Activated T-cell treated with anti-CD3 and anti-CD28 coated beads for 4 hours (primary cell): ENCODE results near the gene ARHGAP40.
"Not testable (repeated sequence)": the region's sequence is repeated elsewhere in the genome, so short reads cannot be mapped to it uniquely, and the experiment has no call there.

Experiments used
- DNase-seq: peaks from one replicate; pipeline ENCODE4 v3.0.0-alpha.2; 2020

Gene ARHGAP40

DNA sequence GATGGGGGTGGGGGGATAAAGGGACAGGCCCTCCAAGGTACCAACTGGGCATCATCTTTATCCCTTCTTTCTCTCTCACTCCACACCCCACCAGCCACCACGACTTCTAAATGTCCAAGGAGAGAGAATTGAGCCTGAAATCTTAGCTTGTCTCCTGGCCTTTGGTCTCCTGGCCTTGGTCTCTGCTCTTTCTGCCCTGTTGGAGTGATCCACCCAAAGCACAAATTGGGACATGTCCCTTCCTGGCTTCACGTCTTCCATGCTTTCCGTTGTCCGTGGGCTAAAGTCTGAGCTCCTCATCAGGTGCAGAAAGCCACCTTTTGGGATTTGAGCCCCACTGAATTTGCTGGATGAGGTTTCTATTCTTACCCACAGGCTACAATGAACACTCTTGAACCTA, 12.3 kb upstream of the ARHGAP40 start:
- DNase-seq: no peak

DNA sequence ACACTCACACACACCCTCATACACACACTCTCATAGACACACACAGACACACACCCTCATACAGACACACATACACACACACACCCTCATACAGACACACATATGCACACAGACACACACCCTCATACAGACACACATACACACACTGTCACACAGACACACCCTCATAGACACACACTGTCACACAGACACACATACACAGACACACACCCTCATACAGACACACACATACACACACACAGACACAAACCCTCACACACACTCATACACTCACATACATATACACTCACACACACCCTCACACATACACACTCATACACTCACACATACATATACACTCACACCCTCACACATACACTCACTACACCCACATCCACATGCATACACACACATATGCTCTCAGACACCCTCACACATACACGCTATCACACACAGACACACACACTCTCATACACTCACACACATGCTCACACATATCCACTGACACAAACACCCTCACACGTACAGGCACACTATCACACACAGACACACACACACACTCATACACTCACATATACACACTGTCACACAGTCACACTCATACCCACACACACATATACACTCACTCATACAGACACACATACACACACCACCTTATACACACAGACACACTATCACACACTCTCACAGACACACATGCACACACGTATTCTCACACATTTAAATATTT, 11.5 kb upstream of the ARHGAP40 start:
- no peak for DNase-seq

DNA sequence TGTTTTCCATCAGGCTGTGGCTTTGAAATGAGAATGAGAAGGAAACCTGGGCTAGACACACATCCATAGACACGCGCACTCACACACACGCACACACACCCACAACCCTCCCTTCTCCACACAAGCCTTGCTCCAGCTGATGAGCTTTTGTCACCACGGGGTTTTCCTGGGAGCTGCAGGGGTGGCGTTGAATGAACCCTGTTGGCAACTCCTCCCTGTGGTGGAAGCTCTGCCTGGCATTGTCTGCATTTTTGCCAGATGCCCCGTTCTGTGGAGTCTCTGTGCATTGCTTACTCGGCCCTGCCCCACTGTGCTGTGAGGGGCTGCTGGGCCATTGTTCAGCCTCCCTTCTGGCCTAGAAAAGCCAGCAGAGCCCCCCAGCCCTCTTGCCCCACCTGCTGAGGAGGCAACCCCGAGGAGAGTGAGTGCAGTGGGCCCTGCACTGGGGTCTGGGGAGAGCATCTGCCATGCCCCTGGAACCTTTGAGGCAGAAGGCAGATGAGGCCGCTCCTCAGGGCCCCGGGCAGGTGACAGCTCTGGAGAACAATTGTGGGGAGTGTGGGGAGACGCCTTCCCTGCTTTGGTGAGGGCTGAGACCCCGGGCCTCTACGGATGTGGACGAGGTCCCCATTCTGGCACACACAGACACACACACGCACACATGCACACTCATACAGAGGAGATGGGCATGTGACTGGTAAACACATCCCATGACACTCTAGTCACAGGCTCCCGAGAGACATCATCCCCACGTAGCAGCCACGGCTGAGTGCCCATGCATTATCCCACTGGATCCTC, 10.7 kb upstream of the ARHGAP40 start:
- no peak for DNase-seq

DNA sequence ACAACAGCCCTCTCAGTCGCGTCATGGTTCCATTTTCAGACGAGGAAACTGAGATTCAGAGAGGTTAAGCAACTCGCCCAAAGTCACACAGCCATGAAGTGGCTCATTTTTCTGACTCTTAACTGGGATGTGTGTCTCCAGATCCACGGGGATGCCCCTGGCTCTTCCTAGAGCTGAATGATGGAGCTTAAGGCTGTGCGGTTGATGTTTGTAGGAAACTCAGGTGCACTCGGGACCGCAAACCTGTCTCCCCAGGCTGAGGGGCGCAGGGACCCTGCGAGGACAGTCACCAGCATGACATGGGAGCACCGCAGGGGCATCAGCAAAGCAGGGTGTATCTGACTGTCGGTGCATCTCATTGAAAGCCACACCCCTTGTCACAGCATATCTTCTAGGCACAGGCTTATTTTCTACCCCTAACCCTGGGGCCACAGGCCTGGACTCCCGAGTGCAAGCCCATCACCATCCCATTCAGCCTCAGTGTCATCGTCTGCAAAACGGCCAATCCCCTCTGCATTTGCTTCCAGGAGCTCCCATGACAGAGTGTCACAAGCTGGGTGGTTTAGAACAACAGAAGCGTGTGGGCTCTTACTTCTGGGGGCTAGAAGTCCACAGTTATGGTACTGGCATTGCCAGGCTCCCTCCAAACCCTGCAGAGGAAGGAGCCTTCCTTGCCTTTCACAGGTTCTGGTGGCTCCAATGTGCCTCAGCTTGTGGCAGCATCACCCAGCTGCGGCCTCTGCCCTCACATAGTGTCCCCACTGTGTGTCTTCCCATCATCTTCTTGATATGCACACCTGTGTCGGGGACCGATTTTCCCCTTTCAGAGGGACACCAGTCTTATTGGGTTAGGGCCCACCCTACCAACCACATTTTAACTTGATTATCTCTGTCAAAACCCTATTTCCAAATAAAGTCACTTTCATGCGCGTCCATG, 9.9 kb upstream of the ARHGAP40 start:
- no peak for DNase-seq

DNA sequence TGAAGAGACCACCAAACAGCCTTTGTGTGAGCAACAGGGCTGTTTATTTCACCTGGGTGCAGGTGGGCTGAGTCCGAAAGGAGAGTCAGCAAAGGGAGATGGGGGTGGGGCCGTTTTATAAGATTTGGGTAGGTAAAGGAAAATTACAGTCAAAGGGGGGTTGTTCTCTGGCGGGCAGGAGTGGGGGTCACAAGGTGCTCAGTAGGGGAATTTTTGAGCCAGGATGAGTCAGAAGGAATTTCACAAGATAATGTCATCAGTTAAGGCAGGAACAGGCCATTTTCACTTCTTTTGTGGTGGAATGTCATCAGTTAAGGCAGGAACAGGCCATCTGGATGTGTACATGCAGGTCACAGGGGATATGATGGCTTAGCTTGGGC, 9.2 kb upstream of the ARHGAP40 start:
- not testable (repeated sequence) for DNase-seq

DNA sequence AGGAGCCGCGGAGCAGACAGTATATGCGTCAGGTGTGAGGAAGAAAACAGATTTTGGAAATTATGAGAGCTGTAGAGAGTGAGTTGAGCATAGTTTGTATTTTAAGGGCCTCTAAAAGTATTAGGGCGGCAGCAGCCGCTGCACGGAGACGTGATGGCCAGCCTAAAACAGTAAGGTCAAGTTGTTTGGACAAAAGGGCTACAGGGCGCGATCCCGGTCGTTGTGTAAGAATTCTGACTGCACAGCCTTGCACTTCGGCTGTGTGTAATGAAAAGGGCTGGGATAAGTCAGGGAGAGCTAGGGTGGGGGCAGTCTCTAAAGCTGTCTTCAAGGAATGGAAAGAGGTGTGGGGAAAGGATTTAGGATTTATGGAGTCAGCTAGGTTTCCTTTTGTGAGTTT, 7.3 kb upstream of the ARHGAP40 start:
- not testable (repeated sequence) for DNase-seq

DNA sequence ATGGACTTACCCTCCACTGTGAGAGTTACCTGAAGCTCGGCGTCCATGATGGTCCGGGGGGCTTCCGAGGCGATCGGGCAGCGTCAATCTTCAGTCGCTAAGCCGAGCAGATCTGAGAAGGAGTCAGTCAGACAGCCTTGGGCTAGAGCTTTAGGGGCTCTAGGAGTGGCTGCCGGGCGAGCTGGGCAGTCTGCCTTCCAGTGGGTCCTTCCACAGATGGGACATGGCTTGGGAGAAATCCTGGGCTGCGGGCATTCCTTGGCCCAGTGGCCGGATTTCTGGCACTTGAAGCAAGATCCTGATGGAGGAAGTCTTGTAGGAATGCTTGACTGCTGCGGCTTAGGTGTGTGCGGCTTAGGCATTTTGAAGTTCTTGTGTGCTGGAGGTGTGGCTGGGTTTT, 5.7 kb upstream of the ARHGAP40 start:
- DNase-seq: not testable (repeated sequence)

DNA sequence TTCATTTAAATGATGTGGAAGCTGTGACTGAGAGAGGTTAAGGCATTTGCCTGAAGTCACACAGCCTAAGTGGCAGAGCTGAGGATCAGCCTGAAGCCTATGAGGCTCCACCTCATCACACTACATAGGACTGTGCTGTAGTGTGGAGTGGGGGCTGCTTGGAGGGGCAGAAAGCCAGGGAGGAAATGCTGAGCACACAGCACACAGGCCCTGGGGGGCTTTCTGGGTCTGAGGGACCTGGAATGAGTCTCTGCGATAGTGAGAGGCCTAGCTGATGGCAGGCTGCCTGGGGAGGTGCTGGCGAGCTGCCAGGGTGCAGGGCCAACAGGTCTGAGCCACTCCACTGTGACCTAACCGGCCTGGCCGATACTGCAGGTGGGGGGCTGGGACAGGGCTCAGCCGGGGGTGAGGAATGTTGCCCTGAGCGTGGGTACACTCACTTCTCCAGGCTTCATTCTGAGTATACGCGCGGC, 2.2 kb upstream of the ARHGAP40 start:
- DNase-seq: no peak

DNA sequence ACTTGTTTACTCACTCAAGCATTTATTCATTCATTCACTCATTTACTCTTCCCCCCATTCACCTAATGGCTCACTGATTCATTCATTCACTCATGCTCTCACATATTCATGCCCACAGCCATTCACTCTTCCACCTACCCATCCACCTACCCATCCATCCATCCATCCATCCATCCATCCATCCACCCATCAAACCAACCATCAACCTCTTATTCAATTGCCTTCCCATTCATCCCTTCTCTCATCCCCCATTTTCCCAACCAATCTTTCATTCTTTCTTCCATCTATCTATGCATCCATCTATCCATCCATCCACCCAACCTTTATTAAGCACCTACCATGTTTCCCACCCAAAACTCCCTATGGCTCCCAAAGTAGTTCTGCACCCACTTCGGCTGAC, 1.6 kb upstream of the ARHGAP40 start:
- no peak for DNase-seq

DNA sequence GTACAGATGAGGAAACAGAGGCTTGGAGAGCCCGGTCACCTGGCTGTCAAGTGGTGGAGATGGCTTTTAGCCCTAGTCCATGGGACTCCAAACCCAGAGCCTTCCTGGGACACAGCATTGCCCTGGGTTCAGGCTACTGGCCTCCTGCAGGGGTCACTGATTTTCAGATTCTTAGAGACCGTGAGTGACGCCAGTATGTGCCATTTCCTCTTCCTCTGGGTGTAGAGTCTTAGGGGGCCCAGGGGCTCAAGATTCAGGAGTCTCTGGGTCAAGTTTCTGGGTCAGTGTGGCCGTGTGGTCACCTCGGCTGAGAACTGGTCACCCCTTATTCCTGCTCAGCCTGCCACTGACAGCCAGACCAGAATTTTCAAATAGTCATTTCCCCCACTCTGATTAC, 574 bp downstream of the ARHGAP40 start:
- no peak for DNase-seq

DNA sequence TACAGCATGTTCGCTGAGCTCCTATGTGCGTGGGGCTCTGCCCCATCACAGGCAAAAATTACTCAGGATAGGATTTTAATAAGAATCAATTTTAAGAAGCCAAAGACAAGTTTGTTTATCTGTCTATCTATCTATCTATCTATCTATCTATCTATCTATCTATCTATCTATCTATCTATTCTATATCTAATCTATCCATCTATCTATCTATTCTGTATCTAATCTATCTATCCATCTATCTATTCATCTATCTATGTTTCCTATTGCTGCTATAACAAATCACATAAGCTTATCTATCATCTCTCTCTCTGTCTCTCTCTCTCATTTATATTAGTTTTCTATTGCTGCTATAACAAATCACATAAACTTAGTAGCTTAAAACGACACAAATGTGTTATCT, 1.7 kb downstream of the ARHGAP40 start:
- DNase-seq: no peak

DNA sequence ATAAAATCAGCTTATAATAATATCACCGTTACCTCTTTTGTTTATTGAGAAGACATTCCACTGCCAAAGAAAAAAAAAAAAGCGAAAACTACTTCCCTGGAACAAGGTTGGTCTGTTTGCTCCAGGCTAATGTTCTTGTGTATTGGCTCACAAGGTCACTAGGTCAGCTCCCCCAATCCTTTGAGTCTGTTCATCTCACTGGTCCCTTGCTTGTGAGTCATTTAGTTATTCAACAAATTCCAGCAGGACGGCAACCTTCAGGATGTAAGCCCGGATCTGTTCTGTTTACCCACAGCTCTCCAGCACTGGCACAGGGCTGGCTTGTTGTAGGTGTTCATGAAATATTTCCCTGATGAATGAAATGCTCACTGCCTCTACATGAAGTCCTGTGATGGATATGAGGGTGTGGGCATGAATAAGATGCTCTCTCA, 3.3 kb downstream of the ARHGAP40 start:
- DNase-seq: no peak

DNA sequence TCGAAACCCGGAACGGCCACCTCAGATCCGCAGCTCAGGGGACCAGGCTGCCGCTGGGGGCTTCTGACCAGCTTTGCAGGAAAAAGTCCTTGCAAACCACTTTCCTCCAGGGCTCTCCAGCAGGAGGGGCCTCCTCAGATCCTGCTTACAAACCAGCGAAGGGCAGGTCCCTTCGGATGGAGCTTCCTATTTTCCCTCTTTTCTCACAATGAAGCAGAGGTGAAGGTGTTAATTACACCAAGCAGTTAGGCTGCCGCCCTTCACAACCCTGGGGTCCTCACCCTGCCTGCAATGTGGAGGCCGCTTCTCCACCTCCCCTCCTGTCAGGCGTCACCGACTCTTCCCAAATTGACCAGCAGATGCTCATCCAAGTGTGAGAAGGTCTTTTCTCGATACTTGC, 5.7 kb downstream of the ARHGAP40 start:
- no peak for DNase-seq

DNA sequence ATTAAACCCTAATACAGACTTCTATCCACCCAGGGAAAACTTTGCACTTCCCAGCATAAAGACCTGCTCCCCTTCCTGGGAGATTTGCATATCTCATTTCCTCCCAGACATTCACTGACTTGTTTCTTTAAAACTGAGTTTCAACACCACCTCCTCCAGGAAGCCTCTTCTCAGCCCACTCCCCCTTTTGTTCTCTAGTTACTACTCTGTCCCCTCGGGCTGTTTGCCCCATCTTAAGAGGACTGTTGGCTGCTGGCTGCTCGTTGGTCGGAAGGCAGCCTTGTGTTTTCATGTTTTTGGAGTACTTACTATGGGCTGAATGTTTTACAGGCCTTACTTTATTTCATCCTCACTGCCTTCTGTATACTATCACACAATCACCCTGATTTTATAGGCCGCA, 6.6 kb downstream of the ARHGAP40 start:
- DNase-seq: no peak

DNA sequence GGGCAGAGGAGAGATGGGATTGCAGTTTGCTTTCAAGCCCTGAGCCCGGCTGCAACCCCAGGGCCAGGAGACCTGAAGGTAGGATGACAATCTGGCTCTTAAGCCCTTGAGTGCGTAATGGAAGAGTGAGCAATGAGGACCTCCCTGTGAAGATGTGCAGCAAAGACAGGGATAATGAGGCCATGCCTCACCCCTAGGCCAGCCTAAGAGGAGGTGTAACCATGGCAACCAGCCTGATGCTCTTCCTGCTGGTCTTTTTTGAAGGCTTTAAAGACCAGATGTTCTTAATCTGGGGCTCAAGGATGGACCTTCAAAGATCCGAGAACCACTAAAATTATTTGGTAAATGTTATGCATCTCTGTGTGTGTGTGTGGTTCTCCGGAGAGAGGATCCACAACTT, 8.2 kb downstream of the ARHGAP40 start:
- no peak for DNase-seq

DNA sequence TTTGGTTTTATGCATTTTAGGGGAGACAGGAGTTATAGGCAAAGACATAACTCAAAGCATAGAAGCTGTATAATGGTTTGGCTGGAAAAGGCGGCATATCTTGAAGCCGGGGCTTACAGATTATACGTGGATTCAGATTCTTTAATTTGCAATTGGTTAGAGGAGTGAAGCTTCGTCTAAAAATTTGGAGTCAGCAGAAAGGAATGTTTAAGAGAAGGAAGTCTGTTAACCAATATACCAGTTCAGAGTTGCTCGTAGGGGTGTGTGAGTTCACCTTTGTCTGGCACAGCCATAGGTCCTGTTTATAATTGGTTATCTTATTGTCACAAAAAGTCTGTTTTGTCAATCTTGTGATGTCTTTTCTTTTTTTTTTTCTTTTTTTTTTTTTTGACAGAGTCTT, 8.9 kb downstream of the ARHGAP40 start:
- DNase-seq: no peak

DNA sequence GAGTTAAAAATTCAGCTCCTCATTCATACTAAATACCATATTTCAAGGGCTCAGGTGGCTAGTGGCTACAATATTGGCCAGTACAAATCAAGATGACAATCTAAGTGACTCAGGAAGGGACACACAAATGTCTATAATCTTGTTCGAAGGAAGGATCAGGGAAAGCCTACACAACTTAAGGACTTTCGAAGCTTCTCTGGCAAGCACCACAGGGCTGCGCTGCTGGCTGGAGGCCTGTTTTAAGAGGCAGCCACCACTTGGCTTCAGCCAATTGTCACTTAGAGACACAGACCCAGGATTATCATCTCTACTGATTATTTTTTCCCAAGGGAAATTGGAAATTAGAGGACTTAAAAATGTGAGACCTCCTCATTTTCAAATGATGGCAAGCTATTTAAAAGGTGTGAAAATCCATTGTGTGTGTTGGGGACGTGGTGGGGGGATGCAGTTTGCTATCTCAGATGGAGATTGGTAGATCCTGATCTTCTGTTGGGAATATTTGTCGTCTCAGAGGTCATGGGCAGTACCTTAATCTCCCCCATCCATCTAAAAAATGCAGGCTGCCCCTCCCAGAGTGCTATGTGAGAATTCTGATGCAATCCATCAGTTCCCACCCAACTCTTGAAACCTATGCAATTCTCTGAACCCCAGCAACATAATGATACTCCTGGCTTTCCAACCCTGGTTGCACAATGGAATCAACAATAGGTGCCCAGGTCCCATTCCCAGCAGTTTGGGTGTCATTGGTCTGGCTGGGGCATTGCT, 11.3 kb downstream of the ARHGAP40 start:
- no peak for DNase-seq

DNA sequence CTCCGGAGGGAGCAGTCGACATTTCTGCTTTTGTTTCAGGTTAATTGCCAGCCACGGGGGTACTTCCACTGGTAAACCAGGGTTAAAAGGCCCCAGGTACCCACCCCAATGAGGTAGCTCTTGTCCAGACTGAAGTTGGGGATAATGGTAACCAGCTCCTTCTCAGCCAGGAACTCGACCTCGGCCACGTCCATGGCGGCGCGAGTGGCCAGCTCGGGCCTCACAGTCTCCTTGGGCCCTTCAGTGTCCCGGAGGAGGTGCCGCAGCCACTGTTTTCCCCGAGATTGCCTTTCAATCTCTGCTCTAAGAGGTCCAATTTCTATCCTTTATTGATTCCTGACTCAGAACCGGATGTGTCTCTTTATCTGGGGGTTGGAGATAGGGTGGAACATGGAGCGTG, 13.7 kb downstream of the ARHGAP40 start:
- no peak for DNase-seq

DNA sequence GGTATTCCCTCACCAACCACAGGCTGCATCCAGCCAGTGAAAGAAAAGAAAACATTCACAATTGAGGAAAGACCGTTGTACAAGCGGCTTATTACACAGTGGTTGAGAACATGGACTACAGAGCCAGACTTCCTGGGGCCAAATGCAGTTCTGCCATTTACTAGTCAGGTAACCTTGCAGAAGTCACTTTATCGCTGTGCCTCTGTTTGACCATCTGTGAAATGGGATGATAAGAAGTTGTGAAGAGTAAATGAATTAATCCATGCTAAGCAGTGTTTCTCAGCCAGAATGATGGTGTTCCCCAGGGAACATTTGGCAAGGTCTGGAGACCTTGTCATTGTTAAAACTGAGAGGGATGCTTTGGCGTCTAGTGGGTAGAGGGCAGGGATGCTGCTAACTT, 14.8 kb downstream of the ARHGAP40 start:
- no peak for DNase-seq

DNA sequence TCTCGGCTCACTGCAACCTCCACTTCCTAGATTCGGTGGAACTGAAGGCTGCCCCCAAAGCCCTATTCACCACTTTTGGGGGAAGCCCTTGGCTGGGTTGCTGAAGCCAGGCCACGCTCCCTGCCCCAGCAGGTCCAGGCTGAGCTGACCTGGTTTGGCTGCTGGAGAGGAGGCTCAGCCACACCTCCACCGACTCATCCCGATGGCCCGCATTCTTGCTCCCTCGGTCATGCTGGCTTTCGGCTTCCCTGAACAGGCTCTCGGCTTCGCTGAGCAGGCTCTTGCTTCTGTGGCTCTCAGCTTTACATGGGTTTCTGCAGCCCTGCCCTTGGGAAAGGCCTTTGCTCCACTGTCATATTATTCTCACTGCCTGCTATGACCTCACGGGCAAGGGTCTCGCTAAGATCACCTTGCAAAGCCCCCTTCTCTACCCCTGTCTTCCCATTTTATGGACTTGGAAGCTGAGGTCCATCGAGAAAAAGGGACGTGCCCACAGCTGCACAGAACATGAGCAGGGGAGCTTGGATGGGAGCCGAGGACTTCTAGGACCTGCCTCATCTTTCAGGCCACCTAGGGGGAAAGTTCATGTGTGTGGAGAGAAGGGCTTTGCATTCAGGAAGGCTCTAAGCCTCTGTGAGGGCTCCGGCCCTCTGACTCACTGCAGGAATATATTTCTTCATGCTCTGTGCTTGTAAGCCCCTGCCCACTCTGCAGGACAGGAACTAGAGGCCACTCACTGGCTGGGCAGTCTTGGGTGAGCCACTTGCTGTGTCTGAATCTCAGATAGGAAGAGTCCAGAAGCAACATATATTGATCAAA, 15.6 kb downstream of the ARHGAP40 start:
- DNase-seq: no peak

DNA sequence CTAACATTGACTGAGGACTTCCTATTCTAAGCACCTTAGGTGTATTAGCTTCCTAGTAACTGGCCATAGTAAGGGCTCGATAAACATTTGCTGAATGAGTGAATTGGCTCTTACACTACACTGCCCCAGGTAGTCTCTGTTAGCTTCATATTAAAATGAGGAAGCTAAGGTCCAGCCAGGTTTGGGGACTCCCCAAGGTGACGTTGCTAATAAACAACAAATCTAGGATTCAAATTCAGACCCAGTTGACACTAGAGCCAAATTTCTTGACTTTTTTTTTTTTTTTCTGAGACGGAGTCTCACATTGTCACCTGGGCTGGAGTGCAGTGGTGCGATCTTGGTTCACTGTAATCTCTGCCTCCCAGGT, 16.2 kb downstream of the ARHGAP40 start:
- DNase-seq: no peak

DNA sequence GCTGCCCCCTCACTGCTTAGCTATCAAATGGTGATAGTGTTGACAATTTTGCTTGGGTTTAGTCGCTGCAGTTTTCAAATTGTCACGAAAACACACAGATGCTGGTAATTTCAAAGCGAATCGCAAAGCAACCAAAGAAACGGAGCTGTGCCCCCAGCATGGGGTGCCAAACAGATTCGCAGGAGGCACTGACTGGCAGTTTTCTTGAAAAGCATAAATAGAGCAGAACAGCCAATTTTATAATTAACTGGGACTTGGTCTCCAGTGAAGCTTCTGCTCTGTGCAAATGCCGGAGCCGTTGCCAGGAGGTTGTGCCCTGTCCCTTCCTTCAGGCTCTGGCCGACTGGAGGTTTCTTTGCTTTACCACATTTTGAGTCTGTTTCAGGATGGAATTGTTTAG, 18.8 kb downstream of the ARHGAP40 start:
- no peak for DNase-seq
